ENCODE measurements around the gene SHKBP1.

SHKBP1 gene

GRCh38 chr19:40601134-40601974 lies 24.7 kb downstream of the SHKBP1 start, which contains the start of gene LTBP4:
Gene LTBP4, plus strand, starts transcription at chr19:40601369. Its CDS starts 19 bp downstream, at chr19:40601388.
- Histone ChIP-seq H3K4me3 (ENCODE audit: low read depth in 1 of 2, low read length in 2 of 2) (no peak within 1 kb of the TSS), H3K9me3 (ENCODE audit: insufficient read depth, low read length, severe bottlenecking) (no peaks in the 10 kb centered on the region), H3K79me2 (ENCODE audit: insufficient read depth, low read length) (no peaks in the 10 kb centered on the region), H4K20me1 (ENCODE audit: insufficient read depth, low read length) (peaks cover 3% of the 10 kb centered on the region; the same call in 1 of the 2 replicates), H3K27me3 (ENCODE audit: insufficient read depth, low read length, poor library complexity) (peaks cover 13% of the 10 kb centered on the region), H3K36me3 (ENCODE audit: insufficient read depth, low read length) (no peaks in the 10 kb centered on the region), H3K4me2 (ENCODE audit: insufficient read depth, low read length) (no peak within 1 kb of the TSS), H3K9ac (ENCODE audit: low read depth, low read length) (no peak within 1 kb of the TSS), H3K4me1 (ENCODE audit: insufficient read depth, low read length) (peaks cover 52% of the 10 kb centered on the region), H2AFZ (ENCODE audit: low read depth, low read length) (no peak within 1 kb of the TSS), H3K27ac (ENCODE audit: low read length) (no peak within 1 kb of the TSS)
- no peak for TF ChIP-seq EZH2 (IDR thresholded peaks at IDR 0.05; ENCODE audit: borderline replicate concordance, low read depth, low read length, severe bottlenecking)
- TF ChIP-seq CTCF (IDR thresholded peaks at IDR 0.05; ENCODE audit: borderline replicate concordance, extremely low read depth, low read length, poor library complexity, severe bottlenecking) = no peak
- DNase-seq (no peak), ATAC-seq (ENCODE audit: insufficient read depth, low read depth) (no peak)

GRCh38 chr19:40603071-40603388 lies 26.4 kb downstream of the SHKBP1 start:
- Histone ChIP-seq H3K27ac (ENCODE audit: low read length) (no peak overlapping the region), H2AFZ (ENCODE audit: low read depth, low read length) (no peak overlapping the region), H3K79me2 (ENCODE audit: insufficient read depth, low read length) (no peaks in the 10 kb centered on the region), H4K20me1 (ENCODE audit: insufficient read depth, low read length) (peaks cover 3% of the 10 kb centered on the region; the same call in 1 of the 2 replicates), H3K4me1 (ENCODE audit: insufficient read depth, low read length) (peaks cover 52% of the 10 kb centered on the region), H3K36me3 (ENCODE audit: insufficient read depth, low read length) (no peaks in the 10 kb centered on the region), H3K9me3 (ENCODE audit: insufficient read depth, low read length, severe bottlenecking) (no peaks in the 10 kb centered on the region), H3K4me2 (ENCODE audit: insufficient read depth, low read length) (peak overlapping the region; percentile 87), H3K4me3 (ENCODE audit: low read depth in 1 of 2, low read length in 2 of 2) (peak overlapping the region in 1 of 2 experiments; percentile 56; a peak in 1 of 4 replicates), H3K27me3 (ENCODE audit: insufficient read depth, low read length, poor library complexity) (peaks cover 13% of the 10 kb centered on the region), H3K9ac (ENCODE audit: low read depth, low read length) (no peak overlapping the region; the same call in 1 of the 2 replicates)
- DNase-seq = no peak
- ATAC-seq (ENCODE audit: insufficient read depth, low read depth) = no peak
- no peak for TF ChIP-seq EZH2 (IDR thresholded peaks at IDR 0.05; ENCODE audit: borderline replicate concordance, low read depth, low read length, severe bottlenecking)
- TF ChIP-seq CTCF (IDR thresholded peaks at IDR 0.05; ENCODE audit: borderline replicate concordance, extremely low read depth, low read length, poor library complexity, severe bottlenecking) = no peak

GRCh38 chr19:40603389-40604170 lies 26.9 kb downstream of the SHKBP1 start:
- peak overlapping the region in 1 of 2 experiments; percentile 56; a peak in 3 of 4 replicates for H3K4me3 ChIP-seq (ENCODE audit: low read depth in 1 of 2, low read length in 2 of 2)
- no peak for TF ChIP-seq CTCF (IDR thresholded peaks at IDR 0.05; ENCODE audit: borderline replicate concordance, extremely low read depth, low read length, poor library complexity, severe bottlenecking)
- TF ChIP-seq EZH2 (IDR thresholded peaks at IDR 0.05; ENCODE audit: borderline replicate concordance, low read depth, low read length, severe bottlenecking) = no peak
- peaks cover 3% of the 10 kb centered on the region; the same call in 1 of the 2 replicates for H4K20me1 ChIP-seq (ENCODE audit: insufficient read depth, low read length)
- H3K9me3 ChIP-seq (ENCODE audit: insufficient read depth, low read length, severe bottlenecking) = no peaks in the 10 kb centered on the region
- ATAC-seq (ENCODE audit: insufficient read depth, low read depth) = peak; percentile 87
- H3K79me2 ChIP-seq (ENCODE audit: insufficient read depth, low read length) = no peaks in the 10 kb centered on the region
- no peak overlapping the region for H3K27ac ChIP-seq (ENCODE audit: low read length)
- H3K4me2 ChIP-seq (ENCODE audit: insufficient read depth, low read length) = peak overlapping the region; percentile 87
- no peaks in the 10 kb centered on the region for H3K36me3 ChIP-seq (ENCODE audit: insufficient read depth, low read length)
- DNase-seq = peak; percentile 98
- peak overlapping the region; percentile 58 for H2AFZ ChIP-seq (ENCODE audit: low read depth, low read length)
- peak overlapping the region; percentile 27 for H3K9ac ChIP-seq (ENCODE audit: low read depth, low read length)
- peaks cover 13% of the 10 kb centered on the region for H3K27me3 ChIP-seq (ENCODE audit: insufficient read depth, low read length, poor library complexity)
- H3K4me1 ChIP-seq (ENCODE audit: insufficient read depth, low read length) = peaks cover 47% of the 10 kb centered on the region

Measured in DND-41 (cell line).